ENCODE data around the gene JAZF1.

DNA sequence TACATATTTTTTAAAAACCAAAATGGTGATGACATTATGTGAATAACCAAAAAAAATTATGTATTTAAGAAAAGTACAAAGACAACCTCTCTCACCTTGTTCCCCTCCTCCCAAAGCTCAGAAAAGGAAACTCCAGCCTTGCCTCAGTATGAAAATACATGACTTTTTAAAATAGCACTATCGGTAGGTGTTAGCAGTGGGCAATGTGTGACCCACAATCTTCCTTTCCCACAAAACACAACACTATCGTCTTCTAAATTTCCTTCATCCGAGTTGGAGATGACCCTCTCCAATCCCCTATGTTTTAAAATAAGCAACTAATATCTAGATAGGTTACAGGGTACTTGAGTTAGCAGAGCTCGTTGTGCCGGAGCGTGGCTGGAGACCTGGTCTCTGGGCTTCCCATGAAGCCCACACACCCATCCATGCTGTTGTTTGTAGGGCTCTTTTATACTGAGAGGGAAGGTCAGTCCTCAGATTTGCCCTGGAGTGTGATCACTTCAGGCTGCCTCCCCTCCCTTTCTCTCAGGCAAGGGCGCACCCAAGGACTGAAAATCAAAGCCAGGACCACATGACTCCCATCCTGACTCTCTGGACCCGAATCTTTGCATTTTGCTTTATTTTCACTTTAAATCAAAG, 107.6 kb downstream of the JAZF1 start:
- TF ChIP-seq, protein P1, sequence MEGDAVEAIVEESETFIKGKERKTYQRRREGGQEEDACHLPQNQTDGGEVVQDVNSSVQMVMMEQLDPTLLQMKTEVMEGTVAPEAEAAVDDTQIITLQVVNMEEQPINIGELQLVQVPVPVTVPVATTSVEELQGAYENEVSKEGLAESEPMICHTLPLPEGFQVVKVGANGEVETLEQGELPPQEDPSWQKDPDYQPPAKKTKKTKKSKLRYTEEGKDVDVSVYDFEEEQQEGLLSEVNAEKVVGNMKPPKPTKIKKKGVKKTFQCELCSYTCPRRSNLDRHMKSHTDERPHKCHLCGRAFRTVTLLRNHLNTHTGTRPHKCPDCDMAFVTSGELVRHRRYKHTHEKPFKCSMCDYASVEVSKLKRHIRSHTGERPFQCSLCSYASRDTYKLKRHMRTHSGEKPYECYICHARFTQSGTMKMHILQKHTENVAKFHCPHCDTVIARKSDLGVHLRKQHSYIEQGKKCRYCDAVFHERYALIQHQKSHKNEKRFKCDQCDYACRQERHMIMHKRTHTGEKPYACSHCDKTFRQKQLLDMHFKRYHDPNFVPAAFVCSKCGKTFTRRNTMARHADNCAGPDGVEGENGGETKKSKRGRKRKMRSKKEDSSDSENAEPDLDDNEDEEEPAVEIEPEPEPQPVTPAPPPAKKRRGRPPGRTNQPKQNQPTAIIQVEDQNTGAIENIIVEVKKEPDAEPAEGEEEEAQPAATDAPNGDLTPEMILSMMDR (IDR thresholded peaks at IDR 0.05) = no peak
- TF ChIP-seq EZH2 (IDR thresholded peaks at IDR 0.05; ENCODE audit: borderline replicate concordance, insufficient read depth, low read depth, low read length, poor library complexity, severe bottlenecking) = no peak

Measured in B cell (primary cell).